HG02943 (cell line): ENCODE measurements around the gene MYOM1.
"Not testable (repeated sequence)": the region's sequence is repeated elsewhere in the genome, so short reads cannot be mapped to it uniquely, and the experiment has no call there.

Experiments
- ATAC-seq: cut with Tn5 transposase; IDR thresholded peaks from one replicate; pipeline ENCODE4 v1.9.1; 2021; ENCODE audit warnings: mild to moderate bottlenecking, low read depth, moderate library complexity; ENCODE audit not compliant: unreplicated experiment

MYOM1 gene

DNA sequence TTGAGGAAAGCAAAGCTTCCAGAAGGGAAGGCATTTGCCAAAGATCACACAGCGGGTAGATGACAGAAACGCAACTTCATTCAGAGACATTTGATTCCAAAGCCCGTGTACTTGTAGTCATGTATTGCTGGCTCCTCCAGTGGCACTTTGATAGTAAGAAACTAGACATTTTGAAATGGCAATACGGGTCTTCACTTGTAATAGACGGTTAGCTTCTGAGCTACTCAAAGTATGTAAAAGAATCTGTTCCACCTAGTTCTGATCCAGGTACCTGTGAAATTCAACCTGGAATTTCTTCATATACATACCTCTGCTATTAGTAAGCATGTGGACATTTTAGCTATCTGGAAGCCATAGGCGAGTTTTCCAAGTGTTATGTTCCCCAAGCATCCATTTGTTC is 1.7 kb upstream of the MYOM1 start:
- no peak for ATAC-seq

DNA sequence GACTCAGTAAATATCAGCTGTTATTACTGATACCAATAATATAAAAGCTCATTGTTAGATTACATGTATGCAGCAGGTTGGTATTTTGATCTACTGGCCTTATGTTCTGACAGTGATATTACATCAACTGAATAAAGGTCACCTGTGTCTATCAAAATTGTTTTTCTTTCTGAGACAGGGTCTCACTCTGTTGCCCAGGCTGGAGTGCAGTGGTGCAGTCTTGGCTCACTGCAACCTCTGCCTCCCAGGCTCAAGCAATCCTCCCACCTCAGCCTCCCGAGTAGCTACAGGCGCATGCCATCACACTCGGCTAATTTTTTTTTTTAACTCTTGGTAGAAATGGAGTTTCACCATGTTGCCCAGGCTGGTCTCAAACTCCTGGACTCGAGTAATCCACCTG is 1.1 kb upstream of the MYOM1 start:
- not testable (repeated sequence) for ATAC-seq

DNA sequence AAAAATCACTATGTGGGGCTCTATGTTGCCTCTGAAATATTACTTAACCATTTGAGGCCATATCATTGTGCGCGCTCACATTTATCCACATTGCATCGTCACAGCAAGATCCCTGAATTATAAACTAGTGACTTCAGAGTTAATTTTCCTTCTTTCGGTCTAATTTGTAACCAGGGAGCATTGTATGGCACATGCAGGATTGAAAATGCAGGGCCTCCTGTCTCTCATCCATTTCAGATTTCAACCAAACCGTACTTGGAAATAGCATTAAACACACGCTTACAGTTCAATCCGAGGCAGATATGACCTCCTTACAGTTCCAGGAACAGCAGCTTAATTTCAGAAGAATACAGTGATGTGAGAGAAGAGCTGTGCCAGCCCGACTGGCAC is 532 bp downstream of the MYOM1 start:
- no peak for ATAC-seq

DNA sequence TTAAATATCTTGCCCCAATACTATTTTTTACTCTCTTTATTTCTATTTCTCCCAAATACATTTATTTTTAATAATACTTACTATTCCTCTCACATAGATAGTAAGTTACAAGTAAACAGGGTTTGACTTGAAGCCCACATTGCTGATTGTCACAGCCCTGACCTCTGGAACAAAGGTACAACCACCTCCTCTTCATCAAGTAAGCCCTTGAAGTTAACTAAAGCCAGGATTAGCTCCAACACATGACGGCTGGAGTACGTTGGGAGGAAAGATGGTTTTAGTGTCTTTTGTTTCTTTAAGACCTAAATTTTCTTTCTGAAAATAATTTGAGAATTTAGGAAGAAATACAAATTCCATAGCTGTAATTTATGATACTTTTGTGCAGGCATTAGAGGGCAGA is 949 bp downstream of the MYOM1 start:
- no peak for ATAC-seq

DNA sequence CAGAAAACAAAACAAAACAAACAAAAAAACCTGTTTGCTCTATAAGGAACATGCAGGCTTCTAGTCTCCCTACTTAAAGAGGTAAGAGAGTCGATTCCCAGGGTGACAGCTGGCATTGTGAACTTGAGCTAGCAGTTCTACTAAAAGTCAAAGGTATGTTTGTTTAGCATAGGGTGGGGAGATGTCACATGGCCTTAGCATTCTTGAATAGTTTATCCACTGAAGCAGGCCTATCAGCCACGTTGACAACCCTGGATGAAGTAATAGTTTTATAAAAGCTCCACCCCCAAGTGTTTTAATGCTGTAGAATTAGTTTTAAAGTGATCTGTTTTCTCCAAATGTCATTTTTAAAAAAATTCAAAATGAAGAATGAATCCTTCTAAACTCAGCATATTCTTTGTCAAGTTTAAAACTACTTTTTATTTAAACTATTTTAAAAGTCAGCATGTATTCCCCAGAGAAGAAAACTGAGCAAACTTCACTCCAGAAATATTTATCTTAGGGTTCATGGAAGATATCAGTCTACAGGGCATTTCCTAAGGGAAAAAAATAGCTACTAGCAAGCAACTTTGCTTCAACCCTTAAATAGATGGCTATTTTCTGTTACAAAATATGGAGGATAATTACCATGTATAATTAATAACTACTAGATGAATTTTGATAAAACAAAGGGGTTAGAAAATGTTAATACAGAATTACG is 1.7 kb downstream of the MYOM1 start:
- ATAC-seq = no peak

DNA sequence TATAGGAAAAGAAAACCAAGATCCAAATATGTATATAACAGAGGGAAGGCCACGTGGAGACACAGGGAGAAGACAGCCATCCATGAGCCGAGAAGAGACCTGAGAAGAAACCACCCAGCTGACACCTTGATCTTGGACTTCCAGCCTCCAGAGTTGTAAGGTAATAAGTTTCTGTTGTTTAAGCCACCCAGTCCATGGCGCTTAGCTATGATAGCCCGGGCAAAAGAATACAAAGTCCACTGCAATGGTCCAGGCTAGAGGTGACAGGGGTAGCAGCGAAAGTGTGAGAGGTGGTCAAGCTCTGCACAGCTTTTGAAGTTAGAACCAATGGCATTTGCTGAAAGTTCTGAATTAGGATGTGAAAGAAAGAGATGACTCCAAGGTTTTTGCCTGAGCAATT is 2.8 kb downstream of the MYOM1 start:
- ATAC-seq = no peak

DNA sequence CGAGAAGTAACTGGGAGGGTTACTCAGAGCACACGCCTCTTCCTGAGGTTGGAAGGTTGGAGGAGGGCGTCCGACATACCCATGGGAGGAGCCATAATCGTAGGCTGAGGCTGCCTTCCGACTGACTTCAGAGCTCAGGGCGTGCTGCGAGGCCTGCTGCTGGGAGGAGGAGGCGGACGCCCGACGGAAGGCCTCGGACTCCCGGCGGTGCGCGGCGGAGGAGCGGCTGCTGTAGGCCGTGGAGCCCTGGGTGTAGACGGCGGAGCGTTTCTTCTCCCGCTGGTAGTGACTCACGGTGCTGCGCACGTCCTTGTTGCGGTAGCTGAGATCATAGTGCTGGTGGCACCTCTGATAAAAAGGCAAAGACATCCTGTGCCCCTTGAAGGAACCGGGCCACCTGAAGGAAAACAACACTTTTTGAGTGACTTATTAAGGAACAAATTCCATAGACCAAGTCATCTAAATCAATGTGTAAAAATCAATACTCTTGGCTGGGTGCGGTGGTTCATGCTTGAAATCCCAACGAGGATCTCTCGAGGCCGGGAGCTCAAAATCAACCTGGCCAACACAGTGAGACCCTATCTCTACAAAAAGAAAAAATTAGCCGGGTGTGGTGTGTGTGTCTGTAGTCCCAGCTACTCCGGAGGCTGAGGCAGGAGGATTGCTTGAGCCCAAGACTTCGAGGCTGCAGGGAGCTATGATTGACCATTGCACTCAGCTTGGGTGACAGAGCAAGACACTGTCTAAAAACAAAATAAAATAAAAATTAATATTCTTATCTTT is 4.7 kb downstream of the MYOM1 start:
- ATAC-seq = no peak

DNA sequence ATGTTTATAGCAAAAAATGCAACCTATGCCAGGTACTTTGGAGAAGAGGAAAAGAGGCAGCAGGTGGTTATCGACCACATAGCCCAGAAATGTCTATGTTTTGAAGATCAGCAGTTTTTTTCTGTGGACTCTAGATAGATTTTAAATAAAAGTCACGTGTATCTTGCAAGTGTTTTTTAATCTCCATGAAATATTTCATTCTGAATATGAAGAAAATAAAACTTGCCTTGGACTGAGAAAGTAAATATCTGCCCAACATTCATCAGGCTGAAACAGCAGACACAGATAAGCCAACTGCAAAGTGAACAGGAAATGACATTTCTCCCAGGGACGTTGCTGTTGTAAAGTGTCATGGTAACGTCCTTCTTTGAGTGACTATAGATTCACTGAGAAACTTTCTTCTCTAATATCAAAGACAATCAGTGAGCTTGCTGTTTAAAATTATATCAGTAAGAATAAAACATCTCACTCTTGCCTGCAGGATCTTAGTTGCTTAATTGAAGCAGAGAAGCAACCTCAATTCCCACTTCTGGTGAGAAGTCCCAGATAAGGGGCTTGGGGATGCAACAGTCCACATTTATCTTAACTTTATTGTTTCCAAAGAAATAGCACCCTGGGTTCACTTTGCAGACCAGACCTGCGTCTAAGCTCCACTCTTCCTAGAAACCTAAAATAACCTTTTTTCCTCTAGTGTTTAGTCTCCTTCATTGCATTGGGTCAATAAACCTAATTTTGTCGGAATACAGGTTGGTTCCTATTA is 6.3 kb downstream of the MYOM1 start:
- no peak for ATAC-seq

DNA sequence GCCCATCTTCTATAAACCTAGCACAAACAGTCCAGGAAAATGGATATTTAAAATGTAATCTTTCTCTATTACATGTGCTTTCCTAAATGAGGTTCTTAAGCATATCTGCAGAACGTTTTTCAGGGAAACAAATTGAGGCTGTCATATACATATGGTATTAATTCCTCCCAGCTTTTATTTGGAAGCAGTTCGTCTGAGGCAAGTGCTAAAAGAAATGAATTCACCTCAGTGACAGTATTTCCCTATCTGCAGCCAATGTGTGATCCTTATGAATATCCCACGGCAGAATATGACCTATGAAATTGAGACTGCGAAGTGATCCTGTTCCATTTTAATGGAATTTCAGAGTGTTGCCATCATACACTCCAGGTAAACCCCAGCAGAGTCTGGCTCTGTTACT is 7.1 kb downstream of the MYOM1 start:
- no peak for ATAC-seq

DNA sequence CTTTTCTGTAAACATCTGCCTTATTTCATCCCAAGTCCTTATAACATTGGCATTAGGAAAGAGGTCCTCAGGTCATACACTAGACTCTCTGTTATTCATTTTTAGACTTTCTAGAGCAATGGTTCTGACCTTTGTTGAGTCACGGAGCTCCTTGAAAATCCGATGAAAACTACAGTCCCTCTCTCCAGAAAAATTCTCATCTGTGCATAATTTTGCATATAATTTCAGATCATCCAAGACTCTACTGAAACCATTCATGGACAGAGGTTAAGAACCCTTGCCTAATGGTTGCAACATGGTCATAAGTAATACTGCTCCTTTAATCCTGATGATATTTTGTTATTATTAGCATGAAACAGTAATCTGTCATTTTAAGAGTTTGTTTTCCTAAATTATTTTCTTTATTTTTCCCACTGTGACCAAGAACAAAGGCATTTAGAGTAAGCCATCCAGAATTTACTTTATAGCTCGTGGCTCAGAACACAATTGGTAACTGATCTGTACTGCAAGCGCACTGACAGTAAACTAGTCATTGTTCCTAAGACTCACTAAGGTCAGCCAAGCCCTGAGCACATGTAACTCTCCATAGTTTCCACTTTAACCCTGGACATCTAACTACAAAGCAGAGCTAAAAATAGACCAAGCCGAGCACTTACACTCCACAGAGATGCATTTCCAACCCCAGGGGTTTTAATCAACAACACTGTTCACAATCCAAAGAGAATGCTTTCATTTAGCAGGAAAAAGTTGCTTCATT is 8.4 kb downstream of the MYOM1 start:
- ATAC-seq = no peak

DNA sequence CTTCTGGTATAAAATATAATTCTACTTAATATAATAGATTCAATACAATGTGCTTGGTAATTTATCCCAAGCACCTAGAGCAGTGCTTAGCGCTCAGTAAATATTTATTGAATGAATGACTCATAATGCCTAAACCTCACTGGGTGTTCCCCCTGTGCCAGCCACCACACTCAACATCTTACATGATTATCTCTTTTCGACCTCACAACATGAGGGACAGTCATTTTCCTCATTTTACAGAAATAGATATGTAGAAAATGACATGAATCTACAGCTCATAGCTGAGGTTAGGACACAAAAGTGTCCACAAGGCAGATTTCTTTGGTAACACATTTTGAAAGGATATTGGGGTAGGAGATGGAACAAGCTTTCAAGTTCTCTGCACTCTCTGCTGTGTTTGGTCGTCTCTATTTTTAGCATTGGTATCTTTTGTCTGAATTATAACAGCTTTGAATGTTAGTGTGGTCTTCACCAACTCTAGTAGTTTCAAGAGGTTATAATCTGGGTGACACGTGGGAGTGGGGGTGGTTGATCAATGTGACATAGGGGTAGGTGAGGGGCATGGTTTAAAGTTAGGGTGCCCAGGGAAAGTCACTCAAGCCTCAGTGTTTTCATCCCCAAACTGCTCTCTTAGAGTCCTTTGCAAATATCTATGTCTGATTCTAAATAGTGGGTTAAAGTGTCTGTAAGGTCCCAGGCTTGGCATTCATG is 9.8 kb downstream of the MYOM1 start:
- no peak for ATAC-seq

DNA sequence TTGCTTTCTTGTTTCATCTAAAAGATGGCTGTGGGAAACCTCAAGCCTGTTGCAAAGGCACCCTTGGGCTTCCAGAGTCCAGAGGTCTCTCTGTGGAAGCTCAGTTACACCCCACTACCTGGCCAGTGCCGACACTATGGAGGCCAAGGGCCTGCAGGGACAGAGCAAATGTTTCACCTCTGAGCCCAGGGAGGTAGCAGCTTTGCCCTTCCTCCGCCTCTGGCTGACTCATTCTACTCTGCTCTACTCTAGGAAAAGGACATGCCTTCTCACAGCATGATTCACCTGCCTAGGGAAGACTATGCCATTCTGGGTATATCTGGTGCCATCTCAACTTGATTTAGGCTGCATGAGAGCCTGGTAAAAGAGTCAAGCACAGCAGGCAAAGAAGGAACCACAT is 12.2 kb downstream of the MYOM1 start:
- no peak for ATAC-seq

DNA sequence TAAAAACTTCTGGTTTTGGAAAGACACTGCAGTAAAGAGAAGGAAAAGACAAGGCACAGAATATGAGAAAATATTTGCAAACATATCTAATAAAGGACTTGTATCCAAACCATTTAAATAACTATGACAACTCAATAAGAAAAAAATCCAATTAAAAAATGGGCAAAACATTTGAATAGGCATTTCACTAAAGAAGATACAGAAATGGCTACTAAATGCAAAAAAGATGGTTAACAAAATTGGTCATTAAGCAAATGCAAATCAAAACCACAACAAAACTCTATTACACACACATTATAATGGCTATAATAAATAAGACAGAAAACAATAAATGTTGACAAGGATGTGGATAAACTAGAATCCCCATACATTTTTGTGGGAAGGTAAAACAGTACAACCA is 14.5 kb downstream of the MYOM1 start:
- ATAC-seq = no peak

DNA sequence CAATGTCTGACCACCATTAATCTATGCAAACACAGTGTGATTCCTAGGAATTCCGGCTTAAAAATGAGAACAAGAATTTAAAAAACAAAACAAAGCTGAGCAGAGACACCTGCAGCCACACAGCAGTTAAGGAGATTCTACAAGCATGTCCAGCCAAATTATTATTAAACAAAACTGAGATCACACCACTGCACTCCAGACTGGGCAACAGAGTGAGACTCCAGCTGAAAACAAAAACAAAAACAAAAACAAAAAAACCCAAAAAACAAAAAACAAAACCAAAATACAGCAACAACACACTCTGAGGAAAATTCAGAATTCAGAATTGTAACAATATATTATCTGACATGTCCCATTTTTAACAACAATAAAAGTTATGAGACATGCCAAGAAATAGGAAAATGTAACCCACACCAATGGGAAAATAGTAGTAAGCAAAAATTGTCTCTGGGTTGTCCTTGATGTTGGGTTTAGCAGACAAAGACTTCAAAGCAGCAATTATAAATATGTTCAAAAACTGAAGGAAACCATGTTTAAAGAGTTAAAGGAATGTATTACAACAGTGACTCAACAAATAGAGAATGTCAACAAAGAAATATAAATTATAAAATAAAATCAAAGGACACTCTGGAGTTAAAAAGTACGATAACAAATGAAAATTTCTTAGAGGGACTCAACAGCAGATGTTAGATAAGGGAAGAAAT is 19.7 kb downstream of the MYOM1 start:
- no peak for ATAC-seq

DNA sequence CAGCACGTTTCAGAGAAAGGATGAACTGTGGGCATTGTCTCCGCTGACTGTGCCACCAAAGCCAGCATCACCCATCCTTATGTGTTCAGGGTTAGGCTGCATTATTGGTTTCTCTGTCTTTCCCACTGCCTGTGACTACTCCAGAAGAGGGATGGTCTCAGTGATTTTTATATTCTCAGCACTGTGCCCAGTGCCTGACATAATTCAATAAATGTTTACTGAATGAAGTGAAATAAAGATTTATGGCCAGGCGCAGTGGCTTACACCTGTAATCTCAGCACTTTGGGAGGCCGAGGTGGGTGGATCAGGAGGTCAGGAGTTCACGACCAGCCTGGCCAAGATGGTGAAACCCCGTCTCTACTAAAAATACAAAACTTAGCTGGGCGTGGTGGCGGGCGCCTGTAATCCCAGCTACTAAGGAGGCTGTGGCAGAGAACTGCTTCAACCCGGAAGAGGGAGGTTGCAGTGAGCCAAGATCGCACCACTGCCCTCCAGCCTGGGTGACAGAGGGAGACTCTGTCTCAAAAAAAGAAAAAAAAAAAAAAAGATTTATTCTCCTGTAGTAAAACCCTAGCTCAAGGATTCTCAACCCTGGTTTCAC is 21.4 kb downstream of the MYOM1 start:
- ATAC-seq = not testable (repeated sequence)

DNA sequence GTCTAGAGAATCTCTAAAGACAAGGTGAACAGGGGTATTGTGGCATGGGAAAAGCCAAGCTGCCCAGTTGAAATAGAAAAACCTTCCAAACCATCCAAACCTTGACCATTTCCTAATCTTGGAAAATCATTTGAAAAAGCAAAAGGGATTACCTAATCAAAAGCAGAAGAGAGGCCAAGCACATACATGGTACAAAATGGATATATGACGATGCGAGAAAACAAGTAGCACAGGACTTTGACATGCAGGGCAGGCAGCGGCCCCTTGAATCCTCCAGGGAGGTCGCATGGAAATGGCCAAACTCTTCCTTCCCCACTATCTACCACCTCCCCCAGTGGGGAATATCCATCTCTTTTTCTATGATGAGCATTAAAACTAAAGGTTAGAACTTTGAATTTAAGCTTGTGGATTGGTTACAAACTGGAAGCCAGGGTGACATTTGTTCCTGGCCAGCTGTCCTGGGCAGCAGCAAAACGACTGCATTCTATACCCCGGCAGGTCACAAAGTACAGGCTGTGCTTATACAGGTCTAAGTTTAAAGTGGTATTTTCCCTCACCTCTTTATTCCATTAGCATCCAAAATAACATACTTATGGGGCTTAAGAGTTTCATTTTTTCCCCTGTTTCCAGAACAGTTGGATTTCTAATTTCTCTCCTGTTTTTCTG is 24.7 kb downstream of the MYOM1 start:
- no peak for ATAC-seq

DNA sequence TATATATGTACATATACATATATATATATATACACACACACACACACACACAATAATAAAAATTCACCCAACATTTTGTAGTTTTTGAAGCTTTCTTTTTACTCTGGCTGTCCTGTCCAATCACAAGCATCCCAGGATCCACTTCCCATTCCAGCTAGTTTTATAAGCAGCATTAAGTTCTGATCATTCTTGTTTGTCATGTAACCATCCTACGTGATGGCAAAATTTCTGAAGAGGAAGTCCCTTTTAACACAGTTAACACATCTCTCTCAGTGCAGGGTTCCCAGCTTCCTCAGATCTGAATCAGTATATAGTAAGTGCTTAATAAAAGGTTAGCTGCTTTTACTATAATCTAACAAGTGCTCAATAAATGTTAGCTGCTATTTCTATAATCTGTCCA is 26.4 kb downstream of the MYOM1 start:
- ATAC-seq = no peak

DNA sequence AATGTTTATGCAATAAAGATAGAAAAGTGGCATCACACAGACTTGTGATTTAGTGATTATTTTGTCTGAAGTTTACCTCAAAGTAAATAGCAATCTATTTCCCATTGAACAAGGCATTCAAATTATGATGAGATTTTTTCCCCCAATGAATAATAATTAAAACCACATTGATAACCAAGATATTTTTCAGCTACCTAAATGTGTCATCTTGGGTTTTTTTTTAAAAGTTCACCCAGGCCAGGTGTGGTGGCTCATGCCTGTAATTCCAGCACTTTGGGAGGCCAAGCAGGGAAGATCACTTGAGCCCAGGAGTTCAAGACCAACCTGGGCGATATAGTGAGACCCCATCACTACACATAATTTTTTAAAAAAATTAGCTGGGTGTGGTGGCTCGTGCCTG is 27.0 kb downstream of the MYOM1 start:
- no peak for ATAC-seq

DNA sequence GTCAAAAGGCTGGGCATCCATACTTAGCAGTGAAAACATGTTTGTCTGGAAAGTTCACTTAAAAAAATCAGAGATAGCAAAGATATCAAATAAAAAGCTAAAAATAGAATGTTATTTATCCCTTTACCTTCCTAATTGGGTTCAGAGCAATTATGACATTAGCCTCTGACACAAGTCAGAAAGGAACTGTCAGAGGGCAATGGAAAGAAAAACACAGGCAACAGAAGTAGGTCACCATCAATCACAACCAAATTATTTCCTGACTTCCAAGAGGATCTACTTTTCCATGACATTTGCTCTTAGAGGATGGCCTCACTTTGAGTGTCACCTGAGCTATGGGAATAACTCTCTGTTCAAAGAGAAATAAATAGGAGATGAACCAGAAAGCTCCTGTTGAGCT is 27.5 kb downstream of the MYOM1 start:
- no peak for ATAC-seq
